K562 (cell line): ENCODE results near the gene KLK15. TPM values are rescaled to one million over a fixed set of nuclear protein-coding genes. Genes with fewer than 3 reads are reported as not detected.

ENCODE experiments used
- ATAC-seq: fragments of 200-7000 bp; cut with Tn5 transposase; 3 replicates; pipeline ENCODE4 v1.9.1; 2020; ENCODE audit warnings: moderate library complexity
- BruUV-seq: library from RNA; stranded (reverse); fragments of 400-500 nt; replicated peaks from 2 replicates; lab custom pipeline; 2021; lab: Mats Ljungman, UMichigan
- CTCF ChIA-PET: fragments of 300-600 bp; formaldehyde crosslinking; extraction: SDS; loops from one replicate; lab custom pipeline; 2021; ENCODE audit warnings: low intra/inter-chr PET ratio; lab: Yijun Ruan, JAX
- POLR2A ChIA-PET: fragments of 300-600, 350-650 bp; sonication (Branson Sonifier 250); formaldehyde crosslinking; extraction: SDS; loops from one replicate; lab custom pipeline; 2021; ENCODE audit warnings: antibody characterized with exemption, inconsistent platforms; lab: Yijun Ruan, JAX
- DNase-seq, 4 experiments: peaks; one replicate each; pipeline versions ENCODE4 v3.0.0 to v3.0.0-alpha.2; 2011 to 2018; ENCODE audit warnings: low spot score in 3 of 4, mixed read lengths in 3 of 4; ENCODE audit errors: extremely low read depth in 1 of 4
- FAIRE-seq: peaks from 2 replicates; lab custom pipeline; 2011; peaks lifted over from hg19 to GRCh38; lab: Jason Lieb, UNC
- H2AFZ ChIP-seq: 2 replicates; pipeline ENCODE4 v1.6.0; 2011; ENCODE audit warnings: low read depth, low read length, control low read depth, inconsistent platforms
- H3K27ac ChIP-seq: fragments of 200-600 bp; 3 replicates; pipeline ENCODE4 v1.8.0; 2011; ENCODE audit warnings: low read depth, mild to moderate bottlenecking, control low read depth, inconsistent platforms, low read length, moderate library complexity, mixed read lengths; ENCODE audit errors: extremely low read depth
- H3K27me3 ChIP-seq, 2 experiments: fragments of 300-600 bp in 1 of 2; 2 replicates in 1 of 2; 3 replicates in 1 of 2; pipeline versions ENCODE4 v1.6.0 to v1.8.0; 2011; ENCODE audit warnings: inconsistent platforms in 2 of 2, low read length in 2 of 2, mild to moderate bottlenecking in 1 of 2, mixed read lengths in 1 of 2, moderate library complexity in 1 of 2; ENCODE audit not compliant: control insufficient read depth in 2 of 2, insufficient read depth in 2 of 2
- H3K36me3 ChIP-seq: fragments of 300-600 bp; 3 replicates; pipeline ENCODE4 v1.8.0; 2011; ENCODE audit warnings: mild to moderate bottlenecking, low read length, inconsistent platforms; ENCODE audit not compliant: control insufficient read depth, insufficient read depth
- H3K4me1 ChIP-seq, 2 experiments: fragments of 200-600 bp in 1 of 2; replicated peaks in 1 of 2; 2 replicates in 1 of 2; 3 replicates in 1 of 2; pipeline versions ENCODE4 v1.5.1 to v1.8.0; 2011; ENCODE audit warnings: inconsistent platforms in 2 of 2, low read length in 2 of 2, mild to moderate bottlenecking in 1 of 2, mixed read lengths in 1 of 2, moderate library complexity in 1 of 2; ENCODE audit not compliant: control insufficient read depth in 2 of 2, insufficient read depth in 2 of 2
- H3K4me2 ChIP-seq: 2 replicates; pipeline ENCODE4 v1.6.1; 2011; ENCODE audit warnings: low read length, control low read depth, inconsistent platforms, mixed read lengths; ENCODE audit not compliant: insufficient read depth
- H3K4me3 ChIP-seq: fragments of 200-600 bp; sonication (generic), shearing (Covaris generic); 2 replicates; pipeline ENCODE4 v1.5.1; 2016; ENCODE audit warnings: control low read depth, inconsistent platforms
- H3K79me2 ChIP-seq: fragments of 200-600 bp; 3 replicates; pipeline ENCODE4 v1.8.0; 2011; ENCODE audit warnings: low read length, inconsistent platforms; ENCODE audit not compliant: control insufficient read depth, insufficient read depth
- H3K9ac ChIP-seq, 2 experiments: 2 replicates each; pipeline versions ENCODE4 v1.6.0 to v1.6.1; 2011; ENCODE audit warnings: low read depth in 2 of 2, low read length in 2 of 2, control low read depth in 1 of 2, inconsistent platforms in 1 of 2, mild to moderate bottlenecking in 1 of 2, mixed read lengths in 1 of 2; ENCODE audit not compliant: insufficient read depth in 1 of 2
- H3K9me1 ChIP-seq: one replicate; pipeline ENCODE4 v1.6.0; 2011; ENCODE audit warnings: inconsistent platforms, mild to moderate bottlenecking, low read length, moderate library complexity; ENCODE audit not compliant: control insufficient read depth, insufficient read depth
- H3K9me3 ChIP-seq: replicated peaks from 2 replicates; pipeline ENCODE4 v1.5.1; 2011; ENCODE audit warnings: low read depth, low read length, inconsistent platforms; ENCODE audit not compliant: control insufficient read depth, insufficient read depth
- H4K20me1 ChIP-seq: replicated peaks from 2 replicates; pipeline ENCODE4 v1.6.1; 2011; ENCODE audit warnings: low read length, inconsistent platforms, mixed read lengths; ENCODE audit not compliant: control insufficient read depth, insufficient read depth
- CBFA2T3 ChIP-seq: fragments of 450-650 bp; IDR thresholded peaks from 2 replicates; pipeline ENCODE4 v1.6.1; 2017
- ETV5 ChIP-seq: sonication (generic); formaldehyde crosslinking; IDR thresholded peaks from 2 replicates; pipeline ENCODE4 v1.4.0; 2020; ENCODE audit warnings: low read depth, mild to moderate bottlenecking, missing genetic modification reagents
- RBM15 ChIP-seq: fragments of 200-400 bp; formaldehyde crosslinking; IDR thresholded peaks from 2 replicates; pipeline ENCODE4 v1.6.1; 2018; ENCODE audit warnings: mild to moderate bottlenecking, low read length, moderate library complexity; ENCODE audit not compliant: insufficient read depth
- RBM39 ChIP-seq: fragments of 200-400 bp; formaldehyde crosslinking; optimal IDR thresholded peaks from 2 replicates; pipeline ENCODE3; 2018; ENCODE audit warnings: low read depth, low read length
- SIN3A ChIP-seq, 2 experiments: fragments of 150-350 bp in 1 of 2; IDR thresholded peaks; 2 replicates each; pipeline ENCODE4 v1.6.1; 2011 to 2016; ENCODE audit warnings: borderline replicate concordance in 2 of 2, low read depth in 2 of 2, low read length in 2 of 2, mild to moderate bottlenecking in 2 of 2, moderate library complexity in 2 of 2; ENCODE audit not compliant: control insufficient read depth in 1 of 2
- TRIM28 ChIP-seq: fragments of 450-650 bp; IDR thresholded peaks from 2 replicates; pipeline ENCODE4 v1.6.1; 2017
- YBX1 ChIP-seq: fragments of 450-650 bp; IDR thresholded peaks from 2 replicates; pipeline ENCODE4 v1.7.1; 2016; ENCODE audit warnings: mild to moderate bottlenecking
- ZNF384 ChIP-seq: IDR thresholded peaks from 2 replicates; pipeline ENCODE4 v1.6.1; 2012; ENCODE audit warnings: low read depth, low read length, improper control_type of control experiment
- WGBS: fragments of 100-300 bp; shearing (Covaris generic); methylation state at CpG from one replicate; pipeline ENCODE4 v1.1.6; 2016; ENCODE audit warnings: low coverage, mixed read lengths; ENCODE audit not compliant: insufficient coverage; ENCODE audit errors: missing lambda C conversion rate; 5-methylcytosine and 5-hydroxymethylcytosine counted together
- in situ Hi-C: fragments of 300-500 bp; cut with MboI; formaldehyde crosslinking; loops from 4 replicates; pipeline ENCODE4 v1.15.0; 2018; ENCODE audit warnings: inconsistent platforms, mixed read lengths
- intact Hi-C: fragments of 100-400 bp; cut with micrococcal nuclease; formaldehyde crosslinking; loops from 2 replicates; pipeline ENCODE4 v1.14.2; 2022
- polyA plus RNA-seq, 8 experiments: library from polyadenylated mRNA; depleted of rRNA in 4 of 8; stranded (reverse) in 5 of 8; unstranded in 3 of 8; fragments of >200 nt; fragmentation: Nextera tagmentation in 2 of 8; fragmentation: Illumina TruSeq in 1 of 8; extraction: Ambion mirVana in 2 of 8; extraction: Trizol in 1 of 8; gene quantifications; 2 replicates each; pipeline versions ENCODE4 v1.2.1 to v1.2.3, GENCODE V29; 2011 to 2014; ENCODE audit warnings: inconsistent platforms in 1 of 8, missing spikeins in 1 of 8
- total RNA-seq, 7 experiments: library from RNA; depleted of rRNA in 6 of 7; stranded (reverse); fragments of >200 nt in 6 of 7; fragmentation: Illumina TruSeq in 2 of 7; extraction: Trizol in 2 of 7; gene quantifications; 2 replicates each; pipeline versions ENCODE4 v1.2.1 to v1.2.3, GENCODE V29; 2011 to 2021; ENCODE audit warnings: low replicate concordance in 1 of 7
- TF ChIP-seq, protein P1 (sequence below): fragments of 450-650 bp; IDR thresholded peaks from 2 replicates; pipeline ENCODE4 v1.6.1; 2014; ENCODE audit warnings: low read depth, mild to moderate bottlenecking, moderate library complexity, borderline replicate concordance

KLK15 gene
- total and polyA plus RNA-seq, 9 of the 15 experiments (the other 6 are each of a cell fraction or from before 2014, with no cell fraction given), result not detected

DNA sequence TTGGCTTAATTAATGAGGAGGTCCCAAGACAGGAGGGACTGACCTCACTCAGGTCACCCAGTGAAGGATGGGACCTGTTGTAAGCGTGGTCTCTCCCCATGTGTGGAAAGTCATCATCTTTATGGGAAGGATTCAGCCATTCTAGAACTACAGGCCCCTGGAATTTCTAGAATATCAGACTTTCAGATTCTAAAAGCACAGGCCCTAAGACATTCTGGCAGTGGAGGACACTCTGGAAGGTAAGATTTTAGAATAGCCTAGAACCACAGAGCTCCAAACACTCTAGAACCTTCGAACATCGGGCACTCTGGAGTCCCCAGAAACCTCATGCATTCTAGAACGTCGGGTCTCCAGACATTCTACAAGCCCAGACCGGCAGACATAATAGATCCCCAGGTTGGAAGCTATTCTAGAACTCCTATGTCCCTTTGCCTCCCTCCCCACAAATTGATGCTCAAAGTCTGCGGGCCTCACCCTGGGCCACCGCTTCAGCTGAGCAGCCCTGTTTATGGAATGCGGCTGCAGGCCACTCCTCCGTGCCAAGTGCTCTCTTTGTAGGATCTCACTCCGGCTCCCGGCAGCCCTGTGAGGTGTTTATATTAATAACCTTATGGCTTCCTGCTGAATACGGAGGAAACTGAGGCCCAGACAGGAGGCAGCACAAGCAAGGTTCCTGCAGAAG, 1.9 kb upstream of the KLK15 start:
- DNase-seq (no peak), ATAC-seq (peak; percentile 11; the same call in 2 of the 3 replicates), FAIRE-seq (peak; percentile 69)
- Histone ChIP-seq H3K27me3 (0 out of 5 replicates have a peak, but pooled peaks cover 0 to 6% of the 10 kb centered on the region in 2 experiments), H3K9me1 (no peaks in the 10 kb centered on the region), H4K20me1 (no peaks in the 10 kb centered on the region; the same call in 1 of the 2 replicates), H3K4me2 (peak overlapping the region; percentile 95), H3K27ac (peak overlapping the region; percentile 61), H3K4me1 (peaks cover 14 to 20% of the 10 kb centered on the region in 2 experiments; a peak in 4 of 5 replicates), H3K79me2 (no peaks in the 10 kb centered on the region), H2AFZ (peak overlapping the region; percentile 99), H3K9ac (peak overlapping the region; percentile 66 to 94), H3K36me3 (no peaks in the 10 kb centered on the region), H3K9me3 (no peaks in the 10 kb centered on the region), H3K4me3 (peak overlapping the region; percentile 52)
- ChIA-PET POLR2A (interaction anchor here (0.9 to 1.1 kb wide), 3 partner anchors 10 to 31 kb away, joined by 3 to 6 read pairs (median 3); no protein-coding TSS in a partner anchor), CTCF (no interaction called here)
- in situ Hi-C loops (no loop called here), intact Hi-C loops (loop anchor here (5.0 kb wide), 1 partner anchor 33 kb away; no protein-coding TSS in a partner anchor)
- WGBS, result 31% methylated on average over 13 of the region's 13 CpGs
- TSS peak; percentile 59 for BruUV-seq
- TF ChIP-seq SIN3A (IDR thresholded peaks at IDR 0.05; ENCODE audit: borderline replicate concordance in 2 of 2, control insufficient read depth in 1 of 2, low read depth in 2 of 2, low read length in 2 of 2) (0 out of 4 replicates have a peak, but pooled peaks of 1 of the 2 experiments have one; percentile 3), RBM15 (no peak), ZNF384 (no peak), CBFA2T3 (no peak), TRIM28 (no peak), YBX1 (no peak), RBM39 (no peak), ETV5 (0 out of 2 replicates have a peak, but pooled peaks have one; percentile 30)
- TF ChIP-seq, protein P1, sequence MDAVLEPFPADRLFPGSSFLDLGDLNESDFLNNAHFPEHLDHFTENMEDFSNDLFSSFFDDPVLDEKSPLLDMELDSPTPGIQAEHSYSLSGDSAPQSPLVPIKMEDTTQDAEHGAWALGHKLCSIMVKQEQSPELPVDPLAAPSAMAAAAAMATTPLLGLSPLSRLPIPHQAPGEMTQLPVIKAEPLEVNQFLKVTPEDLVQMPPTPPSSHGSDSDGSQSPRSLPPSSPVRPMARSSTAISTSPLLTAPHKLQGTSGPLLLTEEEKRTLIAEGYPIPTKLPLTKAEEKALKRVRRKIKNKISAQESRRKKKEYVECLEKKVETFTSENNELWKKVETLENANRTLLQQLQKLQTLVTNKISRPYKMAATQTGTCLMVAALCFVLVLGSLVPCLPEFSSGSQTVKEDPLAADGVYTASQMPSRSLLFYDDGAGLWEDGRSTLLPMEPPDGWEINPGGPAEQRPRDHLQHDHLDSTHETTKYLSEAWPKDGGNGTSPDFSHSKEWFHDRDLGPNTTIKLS, result peak; percentile 91; the same call in 1 of the 2 replicates
